Immature natural killer cell (primary cell): Measurements from ENCODE around the gene KCNT1. TPM values are rescaled to one million over a fixed set of nuclear protein-coding genes. Genes with fewer than 3 reads are reported as not detected.

Experiments used
- DNase-seq, 3 donors: peaks; one replicate each; pipeline ENCODE4 v3.0.0; 2022; ENCODE audit warnings: mixed read lengths in 1 of 3
- H3K27ac Mint-ChIP-seq, 6 donors: one replicate each; pipeline ENCODE4 v1.8.0; 2020; ENCODE audit warnings: mixed read lengths in 6 of 6, mild to moderate bottlenecking in 5 of 6, inconsistent platforms in 4 of 6, moderate library complexity in 3 of 6
- H3K27me3 Mint-ChIP-seq, 3 donors: one replicate each; pipeline ENCODE4 v1.8.0; 2020 to 2021; ENCODE audit warnings: low read depth in 3 of 3, mild to moderate bottlenecking in 3 of 3, mixed read lengths in 3 of 3, moderate library complexity in 3 of 3, inconsistent platforms in 1 of 3
- H3K36me3 Mint-ChIP-seq, 3 donors: one replicate each; pipeline ENCODE4 v1.8.0; 2020; ENCODE audit warnings: mixed read lengths in 3 of 3, inconsistent platforms in 2 of 3, mild to moderate bottlenecking in 2 of 3
- H3K4me1 Mint-ChIP-seq, 2 donors: one replicate each; pipeline ENCODE4 v1.8.0; 2020; ENCODE audit warnings: inconsistent platforms in 2 of 2, mild to moderate bottlenecking in 2 of 2, mixed read lengths in 2 of 2, moderate library complexity in 1 of 2
- H3K4me3 Mint-ChIP-seq, 5 donors: one replicate each; pipeline ENCODE4 v1.8.0; 2020; ENCODE audit warnings: mild to moderate bottlenecking in 5 of 5, mixed read lengths in 5 of 5, inconsistent platforms in 3 of 5, moderate library complexity in 3 of 5
- H3K9me3 Mint-ChIP-seq, 6 donors: one replicate each; pipeline ENCODE4 v1.8.0; 2020; ENCODE audit warnings: mild to moderate bottlenecking in 6 of 6, mixed read lengths in 6 of 6, inconsistent platforms in 4 of 6, moderate library complexity in 3 of 6
- polyA plus RNA-seq, 3 donors: library from polyadenylated mRNA; unstranded; fragments of 300-500 nt; fragmentation: Illumina TruSeq; gene quantifications; one replicate each; pipeline ENCODE4 v1.2.3, GENCODE V29; 2021

KCNT1 gene
- polyA plus RNA-seq, result not detected

- Mint-ChIP-seq H3K27me3 (peaks cover 0 to 3% (median 0%) of the 10 kb centered on the region in 3 donors), H3K9me3 (no peaks in the 10 kb centered on the region), H3K4me1 (peaks cover 0 to 2% of the 10 kb centered on the region in 2 donors), H3K4me3 (peak within 1 kb of the TSS in 1 of 5 donors; percentile 17), H3K27ac (no peak within 1 kb of the TSS), H3K36me3 (no peaks in the 10 kb centered on the region)
- peak; percentile 44 to 56 (median 52) for DNase-seq
These were observed at the start of gene KCNT1 for GRCh38 chr9:135701959-135702721. KCNT1 (plus strand) TSS chr9:135702185; CDS start chr9:135702259, 74 bp downstream.

- Mint-ChIP-seq H3K9me3 (peaks cover 0 to 4% (median 0%) of the 10 kb centered on the region in 6 donors), H3K4me1 (no peaks in the 10 kb centered on the region), H3K4me3 (no peak overlapping the region), H3K36me3 (peaks cover 0 to 1% (median 0%) of the 10 kb centered on the region in 3 donors), H3K27me3 (peaks cover 2 to 4% (median 2%) of the 10 kb centered on the region in 3 donors), H3K27ac (no peak overlapping the region)
- DNase-seq, result no peak
These were observed 46.7 kb upstream of the KCNT1 start for GRCh38 chr9:135655317-135655716.

DNA sequence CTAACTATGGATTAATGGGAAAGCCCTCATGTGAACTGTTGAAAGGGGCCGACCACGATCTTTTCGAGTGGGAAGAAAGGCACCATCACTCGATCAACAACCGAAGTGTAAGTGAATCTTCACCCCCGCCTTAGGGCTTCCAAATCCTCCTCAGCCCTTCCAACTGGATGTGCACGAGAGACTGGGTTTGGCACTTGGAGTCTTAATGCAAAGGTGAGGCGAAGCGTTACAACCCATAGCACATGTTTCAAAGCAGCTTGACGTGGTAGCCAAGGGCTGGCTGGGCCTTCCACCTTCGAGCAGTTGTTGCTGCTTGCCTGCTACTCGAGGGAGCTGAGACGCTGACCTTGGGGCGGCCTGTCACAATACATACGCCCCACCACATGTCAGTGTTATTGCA is 44.6 kb upstream of the KCNT1 start:
- no peaks in the 10 kb centered on the region for H3K4me1 Mint-ChIP-seq
- H3K4me3 Mint-ChIP-seq, result no peak overlapping the region

GRCh38 chr9:135659252-135659651 is 42.7 kb upstream of the KCNT1 start:
- H3K4me3 Mint-ChIP-seq, result no peak overlapping the region
- no peak overlapping the region for H3K27ac Mint-ChIP-seq
- peaks cover 0 to under 1% (median 0%) of the 10 kb centered on the region in 3 donors for H3K27me3 Mint-ChIP-seq
- no peaks in the 10 kb centered on the region for H3K9me3 Mint-ChIP-seq
- DNase-seq, result no peak
- H3K36me3 Mint-ChIP-seq, result no peaks in the 10 kb centered on the region
- no peaks in the 10 kb centered on the region for H3K4me1 Mint-ChIP-seq

More for the DNA sequence above, 44.6 kb upstream of the KCNT1 start:
- H3K27ac Mint-ChIP-seq, result no peak overlapping the region
- peaks cover 2 to 3% (median 2%) of the 10 kb centered on the region in 3 donors for H3K27me3 Mint-ChIP-seq
- no peak for DNase-seq
- no peaks in the 10 kb centered on the region for H3K36me3 Mint-ChIP-seq
- H3K9me3 Mint-ChIP-seq, result peaks cover 0 to 4% (median 0%) of the 10 kb centered on the region in 6 donors

DNA sequence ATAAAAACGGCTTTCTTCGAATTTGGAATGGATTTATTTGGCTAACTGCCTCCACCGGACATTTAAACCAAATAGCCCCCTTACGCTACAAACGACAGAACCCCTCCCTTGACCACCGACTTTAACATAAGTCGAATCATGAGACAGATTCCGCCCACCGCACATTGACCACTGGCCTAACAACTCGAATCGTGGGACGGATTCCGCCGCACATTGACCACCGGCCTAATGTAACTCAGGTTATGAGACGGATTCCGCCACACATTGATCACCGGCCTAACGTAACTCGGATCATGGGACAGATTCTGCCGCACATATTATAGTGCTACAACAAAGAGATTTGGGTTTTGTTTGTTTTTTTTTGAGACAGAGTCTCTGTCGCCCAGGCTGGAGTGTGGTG is 41.6 kb upstream of the KCNT1 start:
- H3K4me1 Mint-ChIP-seq, result no peaks in the 10 kb centered on the region
- no peak overlapping the region for H3K27ac Mint-ChIP-seq
- no peak overlapping the region for H3K4me3 Mint-ChIP-seq
- no peaks in the 10 kb centered on the region for H3K9me3 Mint-ChIP-seq
- DNase-seq, result no peak
- H3K27me3 Mint-ChIP-seq, result no peaks in the 10 kb centered on the region
- no peaks in the 10 kb centered on the region for H3K36me3 Mint-ChIP-seq

DNA sequence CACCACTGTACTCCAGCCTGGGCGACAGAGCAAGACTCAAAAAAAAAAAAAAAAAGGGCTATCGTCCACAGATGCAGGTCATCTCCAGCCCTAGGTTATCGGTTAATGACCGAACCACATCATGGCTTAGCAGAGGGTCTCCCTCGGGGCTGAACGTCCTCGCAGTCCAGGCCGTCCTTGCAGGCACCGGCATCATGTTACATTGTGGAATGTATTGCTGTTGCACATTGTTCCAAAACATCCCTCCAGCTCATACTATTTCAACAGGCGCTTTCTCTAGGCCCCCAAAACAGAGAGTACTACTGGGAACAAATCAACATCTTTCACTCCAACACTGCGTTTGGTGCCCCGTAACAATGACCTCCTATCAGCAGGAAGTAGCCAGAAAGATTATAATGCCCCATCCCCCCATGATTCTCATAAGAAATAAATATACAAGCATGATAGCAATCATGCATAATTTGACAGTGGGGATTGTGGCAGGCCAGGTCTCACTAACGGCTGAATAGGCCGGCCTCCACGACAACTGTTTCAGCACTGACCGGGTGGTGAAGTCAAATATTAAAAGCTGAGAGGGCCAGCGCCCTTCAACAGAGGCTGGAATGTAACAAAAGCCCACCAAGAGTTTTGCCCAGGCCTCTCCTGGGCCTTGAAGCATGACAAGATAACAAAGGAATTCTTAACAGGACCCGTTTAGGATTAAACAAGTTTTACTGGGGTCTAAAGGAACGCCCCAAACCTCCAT is 40.0 kb upstream of the KCNT1 start:
- H3K4me1 Mint-ChIP-seq, result no peaks in the 10 kb centered on the region
- H3K27ac Mint-ChIP-seq, result no peak overlapping the region
- H3K36me3 Mint-ChIP-seq, result no peaks in the 10 kb centered on the region
- no peak overlapping the region for H3K4me3 Mint-ChIP-seq
- no peaks in the 10 kb centered on the region for H3K9me3 Mint-ChIP-seq
- H3K27me3 Mint-ChIP-seq, result no peaks in the 10 kb centered on the region
- no peak for DNase-seq

DNA sequence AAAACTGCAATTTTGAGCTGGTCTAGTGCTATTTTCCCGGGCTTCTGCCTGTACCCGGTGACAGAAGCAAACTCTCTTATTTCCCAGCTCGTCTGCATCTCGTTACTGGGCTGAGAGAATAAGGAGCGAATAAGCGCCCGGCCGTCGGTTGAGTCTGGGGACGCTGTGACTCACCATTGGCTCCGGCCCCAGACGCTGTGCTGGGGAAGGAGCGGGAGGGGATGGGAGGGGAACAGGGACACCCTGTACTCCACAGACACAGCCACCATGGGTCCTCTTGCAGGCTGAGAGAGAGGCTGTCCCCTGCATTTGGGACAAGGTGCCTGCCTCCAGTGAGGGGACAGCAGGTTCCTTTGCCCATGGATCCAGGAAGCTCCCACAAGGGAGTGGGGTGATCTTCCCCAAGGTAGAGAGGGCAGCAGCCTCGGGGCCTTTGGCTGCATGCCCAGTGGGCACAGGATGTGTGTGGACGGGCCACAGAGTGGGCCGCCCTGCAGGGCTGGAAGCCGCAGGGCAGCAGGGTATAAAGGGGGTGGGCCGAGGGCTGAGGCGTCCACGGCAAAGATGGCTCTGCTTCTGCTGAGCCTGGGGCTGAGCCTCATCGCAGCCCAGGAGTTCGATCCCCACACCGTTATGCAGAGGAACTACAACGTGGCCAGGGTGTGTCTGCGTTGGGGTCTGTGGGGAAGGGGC is 39.1 kb upstream of the KCNT1 start, which contains the start of gene LCN9:
LCN9 (plus strand) TSS at position 552 of the 693 bp plus-strand sequence; CDS start at position 565, 13 bp downstream.
- H3K27me3 Mint-ChIP-seq, result no peaks in the 10 kb centered on the region
- no peaks in the 10 kb centered on the region for H3K36me3 Mint-ChIP-seq
- no peaks in the 10 kb centered on the region for H3K4me1 Mint-ChIP-seq
- H3K9me3 Mint-ChIP-seq, result no peaks in the 10 kb centered on the region
- no peak within 1 kb of the TSS for H3K4me3 Mint-ChIP-seq
- DNase-seq, result no peak
- no peak within 1 kb of the TSS for H3K27ac Mint-ChIP-seq

- H3K36me3 Mint-ChIP-seq, result no peaks in the 10 kb centered on the region
- H3K4me3 Mint-ChIP-seq, result no peak overlapping the region
- H3K9me3 Mint-ChIP-seq, result no peaks in the 10 kb centered on the region
- H3K4me1 Mint-ChIP-seq, result no peaks in the 10 kb centered on the region
- H3K27ac Mint-ChIP-seq, result no peak overlapping the region
- no peaks in the 10 kb centered on the region for H3K27me3 Mint-ChIP-seq
- DNase-seq, result no peak
These were observed 38.6 kb upstream of the KCNT1 start for GRCh38 chr9:135663451-135663770.

- Mint-ChIP-seq H3K4me1 (no peaks in the 10 kb centered on the region), H3K27me3 (no peaks in the 10 kb centered on the region), H3K4me3 (no peak overlapping the region), H3K9me3 (no peaks in the 10 kb centered on the region), H3K27ac (no peak overlapping the region), H3K36me3 (no peaks in the 10 kb centered on the region)
- DNase-seq, result no peak
These were observed 38.1 kb upstream of the KCNT1 start for GRCh38 chr9:135663857-135664256.

GRCh38 chr9:135664266-135664665 is 37.7 kb upstream of the KCNT1 start:
- H3K36me3 Mint-ChIP-seq, result no peaks in the 10 kb centered on the region

DNA sequence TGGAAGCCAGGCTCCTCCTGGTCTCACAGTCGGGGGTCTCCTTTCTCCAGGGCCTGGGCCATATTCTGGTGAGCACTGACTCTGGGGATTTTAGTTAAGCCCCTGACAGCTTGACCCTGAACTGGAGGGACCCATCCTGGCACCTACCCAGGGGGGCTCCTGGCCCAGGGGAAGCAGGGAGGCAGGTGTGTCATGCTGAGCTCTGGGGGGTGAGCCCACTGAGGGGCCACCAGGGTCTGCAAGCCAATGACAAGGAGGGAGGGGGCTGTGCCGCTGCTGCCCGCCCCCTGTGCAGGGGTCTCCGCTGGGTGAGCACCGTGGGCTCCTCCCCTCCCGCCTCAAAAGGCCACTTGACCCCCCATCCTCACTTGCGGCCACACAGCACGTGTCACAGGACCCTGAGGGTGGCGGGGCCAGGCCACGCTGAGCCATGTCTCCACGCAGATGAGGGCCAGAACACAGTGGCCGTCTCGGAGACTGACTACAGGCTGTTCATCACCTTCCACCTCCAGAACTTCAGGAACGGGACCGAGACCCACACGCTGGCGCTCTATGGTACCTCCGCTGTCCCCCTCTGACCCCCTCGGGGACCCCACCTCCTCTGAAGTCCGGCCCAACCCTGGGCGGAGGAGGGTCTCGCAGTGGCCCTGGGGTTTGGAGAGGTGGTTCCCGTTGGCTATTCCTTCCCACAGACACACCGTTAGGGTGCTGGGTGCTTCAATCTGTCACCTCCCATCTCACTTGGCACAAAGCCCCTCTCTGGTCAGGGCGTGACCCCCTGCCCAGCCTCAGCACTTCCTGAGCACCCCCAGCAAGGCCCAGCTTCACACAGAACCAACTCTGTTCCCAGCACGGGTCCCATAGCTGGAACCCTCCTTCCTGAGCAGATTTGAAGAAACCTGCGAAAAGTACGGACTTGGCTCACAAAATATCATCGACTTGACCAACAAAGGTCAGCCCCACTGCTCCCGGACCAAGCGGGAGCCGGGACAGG is 36.9 kb upstream of the KCNT1 start:
- Mint-ChIP-seq H3K4me3 (no peak overlapping the region), H3K27me3 (peaks cover 0 to 1% (median 0%) of the 10 kb centered on the region in 3 donors), H3K36me3 (no peaks in the 10 kb centered on the region), H3K4me1 (no peaks in the 10 kb centered on the region), H3K27ac (no peak overlapping the region), H3K9me3 (no peaks in the 10 kb centered on the region)
- no peak for DNase-seq

More at GRCh38 chr9:135664266-135664665, 37.7 kb upstream of the KCNT1 start:
- DNase-seq, result no peak
- peaks cover 0 to 1% (median 0%) of the 10 kb centered on the region in 3 donors for H3K27me3 Mint-ChIP-seq
- no peaks in the 10 kb centered on the region for H3K9me3 Mint-ChIP-seq
- H3K4me1 Mint-ChIP-seq, result no peaks in the 10 kb centered on the region
- no peak overlapping the region for H3K27ac Mint-ChIP-seq
- no peak overlapping the region for H3K4me3 Mint-ChIP-seq

- H3K4me1 Mint-ChIP-seq, result no peaks in the 10 kb centered on the region
- no peaks in the 10 kb centered on the region for H3K36me3 Mint-ChIP-seq
- no peaks in the 10 kb centered on the region for H3K9me3 Mint-ChIP-seq
- H3K27me3 Mint-ChIP-seq, result peaks cover 0 to 1% (median 0%) of the 10 kb centered on the region in 3 donors
- H3K27ac Mint-ChIP-seq, result no peak overlapping the region
- no peak for DNase-seq
- H3K4me3 Mint-ChIP-seq, result no peak overlapping the region
These were observed 36.2 kb upstream of the KCNT1 start for GRCh38 chr9:135665795-135666189.
